HG02678 (cell line): ENCODE results near the gene TRPV4.

Experiments
- ATAC-seq: cut with Tn5 transposase; IDR thresholded peaks from one replicate; pipeline ENCODE4 v1.9.1; 2021; ENCODE audit warnings: mild to moderate bottlenecking, moderate library complexity; ENCODE audit not compliant: unreplicated experiment

Gene TRPV4

GRCh38 chr12:109764123-109764522 is 69.1 kb downstream of the TRPV4 start:
- ATAC-seq, result no peak

- no peak for ATAC-seq
Observed at GRCh38 chr12:109763201-109763841, 69.9 kb downstream of the TRPV4 start.

- ATAC-seq, result no peak
Observed at GRCh38 chr12:109762673-109763191, 70.5 kb downstream of the TRPV4 start.

DNA sequence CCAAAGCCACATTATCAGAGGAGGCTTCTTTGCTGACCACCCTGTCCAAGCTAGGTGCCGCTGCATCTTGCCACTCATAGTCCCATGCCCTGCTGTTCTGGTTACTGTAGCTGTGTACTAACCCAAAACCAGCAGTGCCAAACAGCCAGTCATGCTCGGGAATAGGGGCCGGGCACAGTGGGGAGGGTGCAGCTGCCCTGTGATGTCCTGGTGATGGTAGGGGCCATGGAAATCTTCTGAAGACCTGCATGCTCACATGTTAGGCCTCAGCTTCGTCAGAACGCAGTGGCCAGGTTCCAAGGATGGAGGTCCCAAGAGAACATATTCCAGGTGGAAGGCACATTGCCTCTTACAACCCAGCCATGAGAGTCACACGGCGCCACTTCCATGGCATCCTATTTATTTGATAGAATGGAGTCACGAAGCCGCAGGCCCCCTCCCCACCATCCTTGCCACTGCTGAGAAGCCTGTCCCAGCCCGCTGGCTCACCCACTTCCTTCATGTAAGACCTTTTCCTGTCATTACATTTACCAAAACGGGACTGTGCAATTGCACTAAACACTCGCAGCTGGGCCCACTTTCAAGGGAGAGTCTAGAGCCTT is 71.0 kb downstream of the TRPV4 start:
- no peak for ATAC-seq

GRCh38 chr12:109760930-109761921 is 72.0 kb downstream of the TRPV4 start:
- no peak for ATAC-seq

- no peak for ATAC-seq
Observed at GRCh38 chr12:109760031-109760929, 72.9 kb downstream of the TRPV4 start.

GRCh38 chr12:109759595-109759994 is 73.6 kb downstream of the TRPV4 start:
- ATAC-seq, result no peak

- no peak for ATAC-seq
Observed at GRCh38 chr12:109758426-109759420, 74.5 kb downstream of the TRPV4 start.

GRCh38 chr12:109757671-109758265 is 75.4 kb downstream of the TRPV4 start:
- ATAC-seq, result no peak

- no peak for ATAC-seq
Observed at GRCh38 chr12:109756457-109756856, 76.7 kb downstream of the TRPV4 start.

- ATAC-seq, result no peak
Observed at GRCh38 chr12:109753959-109754358, 79.2 kb downstream of the TRPV4 start.

DNA sequence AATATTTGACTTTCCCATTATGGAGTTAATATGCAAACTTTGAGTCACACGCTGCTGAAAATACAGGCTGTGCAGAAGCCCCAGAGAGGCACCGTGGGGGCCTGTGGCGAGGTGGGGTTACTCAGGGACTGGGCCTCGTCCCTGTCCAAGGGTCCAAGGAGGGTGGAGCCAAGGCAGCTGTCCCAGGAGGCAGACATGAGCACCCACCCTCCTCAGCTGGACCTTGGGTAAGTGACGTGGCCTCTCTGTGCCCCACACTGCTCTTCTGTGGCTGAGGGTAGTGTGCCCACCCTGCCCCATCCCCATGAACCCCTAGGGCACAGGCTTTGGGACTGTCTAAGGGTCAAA is 80.2 kb downstream of the TRPV4 start:
- ATAC-seq, result no peak

GRCh38 chr12:109752117-109753053 is 80.8 kb downstream of the TRPV4 start:
- ATAC-seq, result no peak

DNA sequence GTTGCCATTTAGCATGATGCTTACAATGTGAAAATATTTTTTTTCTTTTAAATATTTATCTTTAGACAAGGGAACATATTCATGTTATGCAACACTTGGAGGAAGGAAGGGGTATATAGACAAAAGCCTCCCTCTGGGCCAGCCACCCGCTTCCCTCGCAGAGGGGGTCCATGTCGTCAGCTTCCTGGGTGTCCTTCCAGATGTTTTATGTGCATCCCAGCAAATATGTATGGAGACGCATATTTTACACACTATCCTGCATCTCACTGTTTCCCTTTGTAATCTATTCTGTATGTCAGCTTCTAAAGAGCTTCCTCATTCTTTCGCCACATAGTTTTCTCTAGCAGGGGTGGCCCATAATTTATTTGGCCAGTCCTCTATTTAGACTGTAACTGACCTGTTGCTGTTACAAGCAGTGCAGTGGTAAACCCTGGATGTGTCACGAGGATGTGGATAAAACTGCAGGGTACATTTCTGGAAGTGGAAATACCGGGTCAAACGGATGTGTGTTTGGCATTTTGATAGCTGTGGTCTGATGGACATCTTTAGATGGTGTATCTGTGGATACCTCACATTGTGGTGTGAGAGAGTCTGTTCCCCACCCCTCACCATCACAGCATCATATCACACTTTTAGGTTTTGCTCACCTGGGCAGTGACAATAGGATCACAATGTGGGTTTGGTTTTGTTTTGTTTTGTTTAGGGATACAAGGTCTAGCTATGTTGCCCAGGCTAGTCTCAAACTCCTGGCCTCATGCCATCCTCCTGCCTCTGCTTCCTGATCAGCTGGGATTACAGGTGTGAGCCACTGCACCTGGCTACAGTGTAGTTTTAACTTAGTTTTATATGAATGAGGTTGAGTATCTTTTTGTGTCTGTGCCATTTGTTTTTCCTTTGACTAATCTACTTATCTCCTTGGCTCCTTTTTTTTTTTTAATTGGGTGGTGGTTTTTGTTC is 87.9 kb downstream of the TRPV4 start:
- ATAC-seq, result no peak

DNA sequence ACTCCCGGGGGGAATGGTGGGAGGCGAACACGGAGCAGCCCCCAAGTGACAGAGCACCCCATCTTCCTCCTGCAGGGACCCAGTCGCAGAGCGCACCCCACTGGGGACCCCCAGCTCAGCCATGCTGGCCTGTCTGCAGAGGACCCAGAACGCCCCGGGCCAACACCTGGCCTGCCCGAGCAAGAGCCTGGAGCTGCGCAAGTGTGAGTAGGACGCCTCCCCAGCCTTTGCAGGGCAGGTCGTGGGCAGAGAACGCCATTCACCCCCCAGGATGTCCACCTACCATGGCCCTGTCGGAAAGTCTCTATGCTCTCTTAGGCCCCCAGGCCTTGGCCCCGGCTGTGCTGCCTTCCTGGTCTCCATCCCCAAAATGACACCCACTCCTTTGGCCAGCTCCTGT is 89.2 kb downstream of the TRPV4 start:
- no peak for ATAC-seq

- ATAC-seq, result no peak
Observed at GRCh38 chr12:109743076-109743910, 89.9 kb downstream of the TRPV4 start.
